ENCODE data around the gene DISC1. TPM values are rescaled to one million over a fixed set of nuclear protein-coding genes. Genes with fewer than 3 reads are reported as not detected.

Gene DISC1
- total RNA-seq, 1 donor from 2014 or later: 13.6 TPM

- intact Hi-C loops (cut with DNase I): loop anchor here (10.0 kb wide), 1 partner anchor 252 kb away; no protein-coding TSS in a partner anchor
- no peak overlapping the region for H3K27ac ChIP-seq
- DNase-seq (no peak), ATAC-seq (no peak)
- H3K4me3 ChIP-seq: no peak overlapping the region
- H3K36me3 ChIP-seq: no peaks in the 10 kb centered on the region
- H3K9me3 ChIP-seq: no peaks in the 10 kb centered on the region
- peaks cover 19% of the 10 kb centered on the region for H3K4me1 ChIP-seq
- TF ChIP-seq CTCF (IDR thresholded peaks at IDR 0.05): no peak
- no peaks in the 10 kb centered on the region for H3K27me3 ChIP-seq (ENCODE audit: low read depth)
Observed at GRCh38 chr1:231606712-231607111, 19.9 kb upstream of the DISC1 start.

- H3K9me3 ChIP-seq: no peaks in the 10 kb centered on the region
- no peak overlapping the region for H3K27ac ChIP-seq
- H3K36me3 ChIP-seq: no peaks in the 10 kb centered on the region
- ATAC-seq: peak in 1 of 2 donors; percentile 16
- no peak for DNase-seq
- H3K4me3 ChIP-seq: no peak overlapping the region
- intact Hi-C loops (cut with DNase I): no loop called here
- no peak for TF ChIP-seq CTCF (IDR thresholded peaks at IDR 0.05)
- no peaks in the 10 kb centered on the region for H3K27me3 ChIP-seq (ENCODE audit: low read depth)
- peaks cover 33% of the 10 kb centered on the region for H3K4me1 ChIP-seq
Observed at GRCh38 chr1:231610388-231610787, 16.2 kb upstream of the DISC1 start.

GRCh38 chr1:231611111-231611510 is 15.5 kb upstream of the DISC1 start:
- ATAC-seq: no peak
- H3K4me1 ChIP-seq: peaks cover 33% of the 10 kb centered on the region
- H3K27ac ChIP-seq: no peak overlapping the region
- DNase-seq: no peak
- no peak overlapping the region for H3K4me3 ChIP-seq
- H3K36me3 ChIP-seq: no peaks in the 10 kb centered on the region
- no peak for TF ChIP-seq CTCF (IDR thresholded peaks at IDR 0.05)
- no peaks in the 10 kb centered on the region for H3K27me3 ChIP-seq (ENCODE audit: low read depth)
- intact Hi-C loops (cut with DNase I): no loop called here
- no peaks in the 10 kb centered on the region for H3K9me3 ChIP-seq

GRCh38 chr1:231611851-231612250 is 14.7 kb upstream of the DISC1 start:
- H3K27me3 ChIP-seq (ENCODE audit: low read depth): no peaks in the 10 kb centered on the region
- no peak for TF ChIP-seq CTCF (IDR thresholded peaks at IDR 0.05)
- intact Hi-C loops (cut with DNase I): no loop called here
- H3K9me3 ChIP-seq: no peaks in the 10 kb centered on the region
- DNase-seq (no peak), ATAC-seq (no peak)
- no peak overlapping the region for H3K4me3 ChIP-seq
- H3K36me3 ChIP-seq: no peaks in the 10 kb centered on the region
- H3K4me1 ChIP-seq: peaks cover 33% of the 10 kb centered on the region
- H3K27ac ChIP-seq: peak overlapping the region; percentile 54

- H3K9me3 ChIP-seq: no peaks in the 10 kb centered on the region
Observed at GRCh38 chr1:231612393-231613089, 14.0 kb upstream of the DISC1 start.

More at GRCh38 chr1:231612393-231613089, 14.0 kb upstream of the DISC1 start:
- DNase-seq: peak; percentile 63
- ATAC-seq: peak; percentile 86 to 87
- Histone ChIP-seq H3K27me3 (ENCODE audit: low read depth) (no peaks in the 10 kb centered on the region), H3K4me1 (peaks cover 33% of the 10 kb centered on the region), H3K4me3 (no peak overlapping the region), H3K27ac (peak overlapping the region; percentile 54), H3K36me3 (no peaks in the 10 kb centered on the region)
- no peak for TF ChIP-seq CTCF (IDR thresholded peaks at IDR 0.05)
- intact Hi-C loops (cut with DNase I): no loop called here

Measured in lower lobe of right lung (tissue), 2 donors.